Kidney capillary endothelial cell (primary cell): ENCODE measurements around the gene RIMBP2.

Experiments used
- DNase-seq: peaks from one replicate; pipeline ENCODE4 v3.0.0-alpha.2; 2018; ENCODE audit warnings: low spot score

Gene RIMBP2

GRCh38 chr12:130357729-130358330, 358.3 kb downstream of the RIMBP2 start:
- DNase-seq: no peak

- no peak for DNase-seq
Measured at GRCh38 chr12:130357241-130357640, 358.9 kb downstream of the RIMBP2 start.

- no peak for DNase-seq
Measured at GRCh38 chr12:130356222-130356621, 359.9 kb downstream of the RIMBP2 start.

- DNase-seq: no peak
Measured at GRCh38 chr12:130354407-130354806, 361.7 kb downstream of the RIMBP2 start.

GRCh38 chr12:130353081-130353480, 363.0 kb downstream of the RIMBP2 start:
- DNase-seq: no peak

GRCh38 chr12:130351326-130351725, 364.8 kb downstream of the RIMBP2 start:
- DNase-seq: no peak

- no peak for DNase-seq
Measured at GRCh38 chr12:130350715-130351114, 365.4 kb downstream of the RIMBP2 start.

- no peak for DNase-seq
Measured at GRCh38 chr12:130347588-130347987, 368.5 kb downstream of the RIMBP2 start.
